ENCODE results near the gene TEX264. TPM values are rescaled to one million over a fixed set of nuclear protein-coding genes. Genes with fewer than 3 reads are reported as not detected.

Gene TEX264
- total RNA-seq, 4 donors from 2014 or later = 74.3 to 135 (median 122) TPM

DNA sequence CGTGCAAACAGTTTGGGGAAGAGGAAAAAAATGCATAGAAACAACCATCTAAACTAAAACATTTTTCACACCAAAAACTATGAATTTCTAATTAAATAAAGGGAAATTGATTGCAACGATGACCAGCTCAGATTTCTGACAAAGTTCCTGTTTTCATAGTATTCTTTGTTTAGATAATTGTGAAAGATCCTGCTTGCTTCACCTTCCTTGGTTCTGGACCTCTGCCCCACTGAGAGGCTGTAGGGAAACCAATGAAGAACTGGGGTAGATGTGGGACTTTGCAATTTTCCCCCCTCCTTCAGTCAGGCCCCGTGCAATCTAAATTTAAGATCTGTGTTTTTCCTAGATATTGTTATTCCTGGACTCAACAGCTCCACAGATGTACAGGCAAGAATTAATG, 13.8 kb upstream of the TEX264 start:
- Histone ChIP-seq H3K4me1 (no peaks in the 10 kb centered on the region), H3K4me3 (replicated peaks in 1 of 3) (no peak overlapping the region), H3K27me3 (no peaks in the 10 kb centered on the region), H3K27ac (no peak overlapping the region), H3K36me3 (peaks cover 39 to 43% of the 10 kb centered on the region in 2 donors), H3K9me3 (no peaks in the 10 kb centered on the region)
- WGBS, 2 donors = 92 to 95% methylated on average over 3 of the region's 3 CpGs
- no peak for TF ChIP-seq CTCF (IDR thresholded peaks at IDR 0.05)
- TF ChIP-seq POLR2A (IDR thresholded peaks at IDR 0.05) = no peak
- no peak for DNase-seq
- intact Hi-C loops (cut with DNase I) = no loop called here

GRCh38 chr3:51659942-51660341, 11.1 kb upstream of the TEX264 start:
- H3K4me3 ChIP-seq (replicated peaks in 1 of 3) = no peak overlapping the region
- peaks cover 48 to 52% of the 10 kb centered on the region in 2 donors for H3K36me3 ChIP-seq
- intact Hi-C loops (cut with DNase I) = no loop called here
- TF ChIP-seq CTCF (IDR thresholded peaks at IDR 0.05) (no peak), POLR2A (IDR thresholded peaks at IDR 0.05) (no peak)
- H3K9me3 ChIP-seq = no peaks in the 10 kb centered on the region
- no peaks in the 10 kb centered on the region for H3K27me3 ChIP-seq
- H3K27ac ChIP-seq = no peak overlapping the region
- DNase-seq = no peak
- WGBS, 2 donors = 94 to 98% methylated on average over 9 of the region's 9 CpGs
- no peaks in the 10 kb centered on the region for H3K4me1 ChIP-seq

- H3K9me3 ChIP-seq = no peaks in the 10 kb centered on the region
- no peak overlapping the region for H3K27ac ChIP-seq
- intact Hi-C loops (cut with DNase I) = no loop called here
- TF ChIP-seq POLR2A (IDR thresholded peaks at IDR 0.05) = no peak
- no peak for TF ChIP-seq CTCF (IDR thresholded peaks at IDR 0.05)
- WGBS, 2 donors = 95% methylated on average over 9 to 14 of the region's 14 CpGs
- H3K4me1 ChIP-seq = no peaks in the 10 kb centered on the region
- no peak overlapping the region for H3K4me3 ChIP-seq (replicated peaks in 1 of 3)
- peaks cover 32 to 35% of the 10 kb centered on the region in 2 donors for H3K36me3 ChIP-seq
- no peaks in the 10 kb centered on the region for H3K27me3 ChIP-seq
- no peak for DNase-seq
Observed at GRCh38 chr3:51662456-51662855, 8.6 kb upstream of the TEX264 start.

GRCh38 chr3:51668756-51669155, 2.3 kb upstream of the TEX264 start:
- H3K9me3 ChIP-seq = no peaks in the 10 kb centered on the region
- H3K27ac ChIP-seq = no peak overlapping the region
- H3K27me3 ChIP-seq = no peaks in the 10 kb centered on the region
- DNase-seq = no peak
- intact Hi-C loops (cut with DNase I) = loop anchor here (2.0 kb wide), 1 partner anchor 166 kb away; no protein-coding TSS in a partner anchor
- 100% methylated on average over 1 of the region's 1 CpG for WGBS, 2 donors
- H3K36me3 ChIP-seq = no peaks in the 10 kb centered on the region
- TF ChIP-seq POLR2A (IDR thresholded peaks at IDR 0.05) (no peak), CTCF (IDR thresholded peaks at IDR 0.05) (no peak)
- H3K4me3 ChIP-seq (replicated peaks in 1 of 3) = no peak overlapping the region
- peaks cover 14 to 34% of the 10 kb centered on the region in 2 donors for H3K4me1 ChIP-seq

- Histone ChIP-seq H3K4me1 (peaks cover 14 to 40% of the 10 kb centered on the region in 2 donors), H3K36me3 (no peaks in the 10 kb centered on the region), H3K4me3 (replicated peaks in 1 of 3) (no peak overlapping the region), H3K9me3 (no peaks in the 10 kb centered on the region), H3K27ac (no peak overlapping the region), H3K27me3 (no peaks in the 10 kb centered on the region)
- 52 to 57% methylated on average over 9 of the region's 9 CpGs for WGBS, 2 donors
- intact Hi-C loops (cut with DNase I) = loop anchor here (2.0 to 5.0 kb wide), 2 partner anchors 167 to 277 kb away; partner anchors contain the start of gene RBM15B
- DNase-seq = peak; percentile 91 to 93
- no peak for TF ChIP-seq POLR2A (IDR thresholded peaks at IDR 0.05)
- peak; percentile 80 to 98 (median 92) for TF ChIP-seq CTCF (IDR thresholded peaks at IDR 0.05)
Observed at GRCh38 chr3:51669241-51670052, 1.6 kb upstream of the TEX264 start.
